HG03442 (cell line): Measurements from ENCODE around the gene FGF4.

Experiments used
- ATAC-seq: cut with Tn5 transposase; IDR thresholded peaks from one replicate; pipeline ENCODE4 v1.9.1; 2021; ENCODE audit warnings: mild to moderate bottlenecking, moderate library complexity; ENCODE audit not compliant: unreplicated experiment

The FGF4 gene, protein sequence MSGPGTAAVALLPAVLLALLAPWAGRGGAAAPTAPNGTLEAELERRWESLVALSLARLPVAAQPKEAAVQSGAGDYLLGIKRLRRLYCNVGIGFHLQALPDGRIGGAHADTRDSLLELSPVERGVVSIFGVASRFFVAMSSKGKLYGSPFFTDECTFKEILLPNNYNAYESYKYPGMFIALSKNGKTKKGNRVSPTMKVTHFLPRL

DNA sequence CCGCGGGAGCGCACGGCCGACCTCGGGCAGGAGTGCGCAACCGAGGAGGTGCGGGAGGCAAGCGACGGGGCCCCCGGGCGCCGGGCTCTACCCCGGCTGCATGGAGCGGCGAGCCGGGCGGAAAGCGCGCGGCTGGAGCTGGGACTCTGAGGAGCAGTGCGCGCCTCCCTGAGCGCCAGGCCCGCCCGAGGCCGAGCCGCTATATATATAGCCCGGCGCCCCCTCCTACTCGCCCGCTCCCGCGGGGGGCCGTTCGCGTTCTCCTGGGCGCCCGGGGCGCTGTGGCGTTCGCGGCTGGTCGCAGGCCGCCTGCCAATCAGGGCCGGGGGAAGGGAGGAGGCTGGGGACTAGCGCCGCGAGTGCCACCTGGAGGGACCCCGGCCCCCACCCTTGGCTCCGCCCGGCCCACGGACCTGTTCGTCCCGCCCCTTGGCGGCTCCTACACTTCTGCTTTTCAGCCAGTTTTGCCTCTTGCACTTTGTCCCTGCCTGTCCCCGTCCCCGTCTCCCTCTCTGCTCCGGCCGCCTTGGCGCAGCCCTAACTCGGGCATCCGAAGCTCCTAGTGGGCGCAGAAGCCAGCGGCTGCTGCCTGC is at the start of gene FGF4:
TSS of gene FGF4 (minus strand) at position 179 of the 593 bp plus-strand sequence. CDS start 257 bp downstream, outside the sequence.
- no peak for ATAC-seq

DNA sequence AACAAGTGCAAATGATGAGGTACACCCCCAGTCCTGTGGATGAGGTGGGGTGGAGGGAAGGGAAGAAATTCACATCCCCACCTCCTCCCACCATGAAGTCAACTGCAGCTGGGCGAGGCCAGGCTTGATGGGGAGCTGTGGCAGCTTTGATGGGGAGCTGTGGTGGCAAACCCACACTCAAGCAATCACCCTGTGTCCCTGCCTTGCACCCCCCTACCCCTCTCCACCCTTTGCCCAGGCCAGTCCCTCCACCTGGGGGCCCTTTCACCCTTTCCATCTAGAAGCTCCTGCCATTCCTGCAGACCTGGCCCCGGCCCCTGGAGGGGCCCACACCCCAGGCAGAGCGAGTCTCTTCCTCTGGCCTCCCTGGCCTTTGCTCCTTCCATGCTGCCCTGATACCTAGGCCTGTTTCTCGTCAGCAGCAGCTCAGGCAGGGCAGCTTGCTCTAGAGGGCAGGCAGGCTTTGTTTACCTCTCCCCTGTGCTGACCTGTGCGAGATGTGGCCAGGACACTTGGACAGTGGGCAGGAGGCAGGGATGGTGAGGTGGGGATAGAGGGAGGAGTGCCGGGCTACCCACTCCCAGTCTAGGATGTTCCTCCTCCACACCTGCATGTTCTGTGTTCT is 48.6 kb upstream of the FGF4 start:
- ATAC-seq: no peak

DNA sequence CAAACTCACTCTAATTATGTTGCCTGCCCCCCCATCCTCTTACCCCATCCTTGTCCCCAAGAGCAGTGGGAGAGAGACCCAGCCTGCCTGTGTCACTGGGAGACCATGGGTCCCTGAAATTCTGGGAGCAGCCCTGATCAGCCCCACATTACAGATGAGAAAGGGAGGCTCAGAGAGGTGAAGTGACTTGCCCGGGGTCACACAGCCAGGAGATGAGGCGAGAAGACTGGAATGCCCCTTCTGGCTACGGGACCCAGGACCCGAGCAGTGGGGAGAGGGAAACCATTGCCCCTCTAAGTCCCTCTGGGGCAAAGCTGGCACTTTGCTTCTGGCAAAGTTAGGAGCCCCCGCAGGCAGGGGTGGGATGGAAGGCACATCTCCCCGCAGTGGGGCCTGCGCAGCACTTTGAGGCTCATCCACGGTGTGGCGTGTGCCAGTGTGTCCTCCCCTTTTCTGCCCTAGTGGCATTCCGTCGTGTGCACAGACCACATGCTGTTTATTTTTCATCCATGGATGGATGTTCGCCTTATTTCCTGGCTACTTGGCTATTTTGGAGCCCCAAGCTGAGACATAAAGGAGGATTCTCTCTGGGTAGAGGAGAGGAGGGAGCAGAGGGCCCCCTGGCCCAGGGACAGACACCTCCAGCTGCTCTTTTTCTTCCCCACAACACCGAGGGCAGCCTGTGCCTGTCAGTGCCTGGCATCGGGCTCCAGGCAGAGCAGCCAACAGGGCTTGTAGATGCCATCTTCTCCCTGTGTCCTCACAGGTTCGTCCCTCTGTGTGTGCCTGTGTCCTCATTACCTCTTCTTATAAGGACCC is 47.7 kb upstream of the FGF4 start:
- ATAC-seq: no peak

DNA sequence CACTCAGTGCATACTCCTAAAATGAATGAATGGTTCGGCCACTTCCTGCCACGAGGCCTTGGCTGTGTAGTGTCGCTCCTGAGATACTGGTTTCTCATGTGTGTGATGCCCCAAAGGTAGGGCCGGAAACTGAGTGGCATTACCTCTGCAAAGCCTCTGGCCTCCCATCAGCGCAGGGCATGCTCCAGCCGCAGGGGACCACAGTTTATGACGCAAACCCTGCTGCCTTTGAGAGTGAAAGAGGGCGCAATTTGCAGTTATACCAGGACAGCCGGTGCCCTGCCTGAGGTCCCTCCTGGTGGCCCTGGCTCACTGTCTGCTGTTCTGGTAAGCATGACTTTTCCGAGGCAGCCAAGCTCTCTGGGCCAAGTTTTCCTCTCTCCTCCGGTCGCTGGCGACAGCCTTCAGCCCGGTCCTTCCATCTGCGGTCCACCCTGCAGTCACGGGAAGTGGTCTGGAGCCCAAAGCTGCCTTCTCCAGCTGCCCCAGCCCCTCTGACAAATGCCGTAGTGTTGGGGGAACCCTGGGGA is 46.4 kb upstream of the FGF4 start:
- ATAC-seq: no peak

DNA sequence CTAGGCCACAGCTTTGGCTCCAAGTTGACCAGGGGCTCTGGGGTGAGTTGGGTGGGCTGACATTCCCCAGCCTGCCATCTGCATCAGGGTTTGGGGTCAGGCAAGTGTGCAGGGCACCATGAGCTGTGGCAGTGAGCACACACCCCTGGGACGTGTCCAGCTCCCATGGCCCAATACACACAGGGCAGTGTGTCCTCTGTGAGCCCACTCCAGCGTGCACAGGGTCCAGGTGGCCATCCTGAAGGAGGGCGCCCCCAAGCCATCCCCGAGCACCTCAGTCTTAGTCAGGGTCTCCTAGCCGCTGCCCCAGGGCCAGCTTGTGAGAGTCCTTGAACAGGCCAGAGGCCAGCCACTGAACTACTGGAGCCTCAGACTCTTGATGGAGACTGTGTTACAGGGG is 45.3 kb upstream of the FGF4 start:
- ATAC-seq: no peak

DNA sequence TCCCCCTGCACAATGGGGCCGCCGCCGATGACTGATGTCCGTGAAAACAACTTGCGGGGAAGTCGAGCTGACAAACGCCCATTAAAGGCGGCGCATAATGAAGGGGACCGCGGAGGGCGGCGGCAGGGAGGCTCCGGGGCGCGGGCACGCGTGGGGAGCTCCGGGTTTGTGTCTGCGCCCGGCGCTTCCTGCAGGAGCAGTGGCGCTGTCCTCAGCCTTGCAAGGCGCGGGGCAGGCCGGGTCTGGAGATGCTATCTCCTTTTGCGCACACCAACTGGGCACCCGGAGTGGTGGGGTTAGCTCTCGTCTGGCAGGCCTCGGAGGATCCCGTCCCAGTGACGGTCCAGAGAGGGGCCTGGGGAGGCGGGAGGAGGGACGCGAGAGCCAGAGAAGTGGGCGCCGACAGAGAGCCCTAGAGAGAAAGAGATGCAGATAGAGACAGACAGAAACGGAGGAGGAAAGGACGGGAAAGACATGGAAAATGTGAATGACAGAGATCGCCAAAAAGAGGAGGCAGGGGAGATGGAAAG is 44.5 kb upstream of the FGF4 start:
- no peak for ATAC-seq

DNA sequence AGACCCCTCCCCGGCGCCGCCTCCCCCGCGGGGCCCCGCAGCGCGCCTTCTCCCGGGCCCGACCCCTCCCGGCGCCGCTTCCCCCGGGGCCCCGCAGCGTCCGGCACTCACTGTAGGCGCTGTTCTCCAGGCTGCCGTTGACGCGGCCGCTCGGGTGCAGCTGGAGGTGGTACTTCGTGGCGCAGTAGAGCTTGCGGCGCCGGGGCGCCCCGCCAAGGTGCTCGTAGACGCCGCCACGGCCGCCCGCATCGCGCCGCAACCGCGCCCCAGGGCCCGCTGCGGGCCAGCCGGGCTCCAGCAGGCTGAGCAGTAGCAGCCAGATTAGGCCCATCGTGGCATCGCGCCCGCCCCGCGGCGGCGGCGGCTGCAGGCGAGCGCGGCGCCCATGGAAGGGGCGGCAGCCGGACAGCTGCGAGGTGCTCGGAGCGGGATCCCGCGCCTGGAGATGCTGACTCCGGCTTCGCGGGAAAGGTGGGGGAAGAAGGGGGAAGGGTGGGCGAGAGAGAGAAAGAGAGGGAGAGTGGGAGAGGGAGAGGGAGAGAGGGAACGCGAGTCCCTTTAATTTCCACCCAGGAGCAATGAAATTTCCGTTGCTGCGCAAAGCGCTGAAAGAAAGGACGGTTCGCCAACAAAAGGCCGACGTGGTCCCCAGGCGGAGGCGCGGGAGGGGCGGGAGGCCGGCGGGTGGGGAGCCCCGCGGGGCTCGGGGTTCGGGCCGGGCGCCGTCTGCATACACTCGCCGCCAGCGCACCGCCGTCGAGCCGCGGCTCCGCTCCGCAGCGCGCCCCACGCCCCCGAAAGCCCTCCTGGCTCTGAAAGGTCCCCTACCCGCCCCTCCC is 43.7 kb upstream of the FGF4 start, which contains the start of gene FGF3:
TSS of gene FGF3 (minus strand) at position 814 of the 839 bp plus-strand sequence. CDS start at position 331, 483 bp downstream.
- no peak for ATAC-seq

DNA sequence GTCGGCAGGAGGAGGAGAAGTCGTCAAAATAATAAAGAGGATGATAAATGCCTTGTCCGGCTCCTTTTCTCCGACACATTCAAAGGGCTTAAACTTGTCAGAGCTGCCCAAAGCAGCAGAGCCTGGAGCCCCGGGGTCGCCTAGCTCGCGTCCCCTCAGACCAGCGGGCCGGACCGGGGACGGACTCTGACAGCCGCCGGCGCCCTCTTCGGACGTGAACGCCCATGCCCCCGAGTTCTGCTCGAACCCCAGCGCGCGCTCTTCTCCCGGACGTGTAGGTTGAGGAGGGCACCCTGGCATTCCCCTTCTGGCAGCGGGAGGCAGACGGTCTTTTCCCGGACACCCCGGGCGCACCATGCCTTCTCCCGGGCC is 43.1 kb upstream of the FGF4 start:
- no peak for ATAC-seq

DNA sequence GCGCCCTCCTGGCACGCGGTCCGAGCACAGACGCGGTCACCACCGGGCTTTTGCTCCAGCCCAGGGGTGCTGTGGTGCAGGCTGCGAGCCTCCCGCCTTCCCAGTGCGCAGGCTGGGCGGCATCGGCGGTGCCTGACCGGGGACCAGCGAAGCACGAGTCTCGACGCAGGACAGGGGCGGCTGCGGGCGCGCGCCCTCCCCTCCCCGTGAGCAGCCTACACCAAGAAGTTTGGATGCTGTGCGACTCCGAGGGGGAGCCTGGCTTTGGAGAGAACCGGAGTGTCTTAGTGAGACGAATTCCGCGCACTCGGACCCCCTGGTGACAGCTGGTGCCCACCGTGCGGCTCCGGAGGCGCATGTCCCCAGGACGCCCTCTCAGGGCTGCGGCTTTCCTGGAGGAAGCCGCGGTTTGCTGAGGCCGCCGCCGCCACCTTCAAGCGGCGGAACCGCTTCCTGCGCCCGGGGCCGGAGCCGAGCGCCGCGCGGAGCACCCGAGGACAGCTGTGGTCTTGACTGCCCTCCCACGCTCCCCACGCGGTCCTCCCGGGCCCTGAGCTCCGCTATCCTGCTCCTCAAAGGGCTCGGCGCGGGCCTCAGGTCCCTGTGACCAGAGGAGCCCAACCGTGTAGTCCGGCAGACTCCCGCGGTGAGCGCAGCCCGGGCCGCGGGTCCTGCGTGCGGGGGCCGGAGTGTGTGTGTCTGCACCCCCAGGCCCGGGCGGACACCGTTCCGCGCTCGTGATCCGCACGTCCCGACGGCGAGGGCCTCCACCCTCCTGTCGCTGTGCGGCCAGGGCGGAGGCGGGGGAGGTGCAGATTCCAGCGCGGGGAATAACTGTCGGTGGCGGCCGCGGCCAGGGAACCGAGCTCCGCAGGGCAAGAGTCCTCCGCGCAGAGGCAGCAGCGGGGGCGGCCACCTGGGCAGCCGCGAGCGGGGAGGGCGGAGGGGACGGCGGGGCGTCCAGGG is 42.4 kb upstream of the FGF4 start:
- no peak for ATAC-seq

DNA sequence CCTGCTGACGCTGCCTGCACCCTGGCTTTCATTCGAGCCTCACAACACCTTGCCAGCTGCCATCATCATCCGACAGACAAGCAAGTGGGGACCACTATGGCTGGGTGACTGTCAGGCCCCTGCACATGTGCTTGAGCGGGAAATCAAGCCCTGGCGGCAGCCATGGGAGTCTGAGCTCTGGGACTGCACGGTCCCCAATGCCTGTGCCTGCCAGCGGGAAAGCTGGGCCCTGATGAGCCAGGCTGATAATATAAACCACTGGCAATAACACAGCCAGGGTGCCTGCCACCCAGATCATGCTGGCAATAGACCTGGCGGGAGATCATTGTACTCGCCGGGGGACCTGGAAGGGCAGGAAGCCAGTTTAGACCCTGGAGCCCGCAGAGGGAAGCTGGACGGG is 41.5 kb upstream of the FGF4 start:
- no peak for ATAC-seq

DNA sequence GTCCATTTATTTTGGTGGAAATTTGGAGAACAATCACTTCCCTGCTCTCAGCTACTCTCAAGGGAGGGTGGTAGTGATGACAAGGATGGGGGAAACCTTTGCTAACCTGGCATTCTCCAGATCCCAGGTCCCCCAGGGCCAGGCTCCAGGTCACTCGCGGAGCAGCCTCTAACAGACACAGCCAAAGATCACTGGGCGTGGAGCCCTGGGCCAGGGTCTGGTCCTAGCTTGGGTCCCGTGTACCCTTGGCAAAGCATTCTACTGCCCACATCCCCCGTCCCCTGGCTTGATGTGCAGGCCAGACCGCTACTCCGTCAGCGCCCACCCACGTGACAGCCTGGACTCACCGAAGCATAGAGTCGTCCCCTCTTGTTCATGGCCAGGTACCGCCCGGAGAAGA is 40.8 kb upstream of the FGF4 start:
- no peak for ATAC-seq

DNA sequence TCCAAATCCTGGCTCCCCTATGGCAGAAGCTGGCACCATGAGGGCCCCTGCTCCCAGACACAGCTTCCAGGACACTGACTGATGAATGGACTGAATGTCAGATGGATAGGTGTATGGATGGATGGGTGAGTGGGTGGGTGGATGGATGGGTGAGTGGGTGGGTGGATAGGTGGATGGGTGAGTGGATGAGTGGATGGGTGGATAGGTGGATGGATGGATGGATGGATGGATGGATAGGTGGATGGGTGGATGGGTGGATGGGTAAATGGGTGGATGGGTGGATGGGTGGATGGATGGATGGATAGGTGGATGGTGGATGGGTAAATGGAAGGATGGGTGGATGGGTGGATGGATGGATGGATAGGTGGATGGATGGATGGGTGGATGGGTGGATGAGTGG is 39.8 kb upstream of the FGF4 start:
- ATAC-seq: no peak

DNA sequence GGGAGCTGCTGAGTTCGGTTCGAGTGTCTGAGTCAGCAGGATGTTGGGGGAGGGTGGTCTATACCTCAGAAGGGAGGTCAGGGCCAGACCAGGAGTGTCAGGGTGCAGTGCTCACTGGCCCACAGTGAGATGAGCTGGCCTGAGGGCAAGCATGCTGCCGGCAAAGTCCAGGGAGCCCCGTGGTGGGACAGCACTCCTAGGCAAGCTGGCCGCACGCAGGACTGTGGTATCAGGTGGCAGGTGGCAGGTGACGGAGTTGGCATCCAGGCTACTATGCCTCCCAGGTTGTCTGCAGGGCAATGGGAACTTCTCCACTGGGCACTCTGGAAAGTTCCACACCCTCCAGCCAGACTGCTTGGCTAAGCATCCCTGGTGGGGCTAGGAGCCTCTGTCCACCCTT is 39.3 kb upstream of the FGF4 start:
- no peak for ATAC-seq

DNA sequence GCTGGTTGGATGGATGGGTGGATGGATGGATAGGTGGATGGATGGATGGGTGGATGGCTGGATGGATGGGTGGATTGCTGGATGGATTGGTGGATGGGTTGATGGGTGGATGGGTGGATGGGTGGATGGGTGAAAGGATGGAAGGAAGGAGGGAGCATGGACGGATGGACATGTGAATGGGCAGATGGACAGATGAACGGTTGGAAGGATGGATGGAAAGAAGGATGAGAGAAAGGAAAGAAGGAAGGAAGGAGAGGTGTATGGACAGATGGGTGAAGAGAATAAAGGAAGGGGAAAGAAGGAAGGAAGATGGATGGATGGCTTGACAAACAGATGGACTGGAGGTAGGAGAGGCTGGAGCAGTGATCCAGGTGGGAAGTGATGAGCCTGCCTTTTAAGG is 38.7 kb upstream of the FGF4 start:
- no peak for ATAC-seq

DNA sequence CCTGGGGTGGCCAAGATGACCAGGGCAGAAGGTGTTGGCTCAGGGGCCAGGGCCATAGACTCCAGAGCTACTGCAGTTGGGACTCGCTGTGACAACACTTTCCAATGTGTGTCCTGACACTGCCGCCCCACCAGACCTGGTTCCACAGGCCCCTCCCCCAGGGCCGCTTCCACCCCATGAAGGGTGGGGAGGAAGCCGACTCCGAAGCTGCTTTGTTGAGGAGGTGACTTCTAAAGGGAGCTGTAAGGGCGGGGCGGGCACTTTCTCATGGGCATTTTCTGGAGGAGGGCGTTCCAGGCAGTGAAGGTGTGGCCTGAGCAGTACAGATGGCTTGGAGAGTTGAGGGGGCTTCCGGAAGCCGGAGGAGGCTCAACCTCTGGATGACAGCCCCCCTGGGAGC is 37.8 kb upstream of the FGF4 start:
- no peak for ATAC-seq

DNA sequence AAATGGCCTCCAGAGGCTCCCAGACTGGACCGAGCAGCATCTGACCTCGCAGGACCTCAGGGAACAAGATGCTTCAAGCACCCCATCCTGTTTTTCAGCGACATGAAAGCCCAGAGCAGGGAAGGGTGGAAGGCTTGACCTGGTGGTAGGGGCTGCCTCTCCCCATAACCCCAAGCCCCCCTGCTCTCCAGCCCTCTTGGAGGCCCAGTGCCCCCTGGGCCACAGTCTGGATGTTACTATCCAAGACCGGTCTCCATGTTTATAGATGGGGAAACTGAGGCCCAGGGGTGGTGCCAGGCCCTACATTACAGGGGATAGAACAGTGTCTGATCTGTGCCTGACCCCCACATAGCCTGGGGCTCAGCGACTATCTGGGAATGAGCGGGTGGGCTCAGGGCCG is 37.1 kb upstream of the FGF4 start:
- ATAC-seq: no peak

DNA sequence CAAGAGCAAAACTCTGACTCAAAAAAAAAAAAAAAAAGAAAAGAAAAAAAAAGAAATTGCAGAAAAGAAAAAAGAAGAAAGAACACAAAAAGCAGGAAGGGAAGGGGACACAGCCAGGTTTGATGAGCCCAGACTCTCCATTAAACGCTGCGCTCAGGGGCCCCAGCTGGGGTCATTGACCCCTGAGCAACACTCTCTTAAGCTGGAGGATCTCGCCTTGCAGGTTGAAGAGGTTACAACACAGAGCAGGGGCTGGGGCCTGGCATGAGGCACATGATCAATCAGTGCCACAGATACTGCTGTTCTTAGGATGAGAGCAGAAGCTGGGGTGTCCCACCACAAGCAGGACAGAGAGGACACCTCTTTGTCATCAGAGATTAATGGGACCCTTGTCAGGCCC is 36.3 kb upstream of the FGF4 start:
- ATAC-seq: no peak

DNA sequence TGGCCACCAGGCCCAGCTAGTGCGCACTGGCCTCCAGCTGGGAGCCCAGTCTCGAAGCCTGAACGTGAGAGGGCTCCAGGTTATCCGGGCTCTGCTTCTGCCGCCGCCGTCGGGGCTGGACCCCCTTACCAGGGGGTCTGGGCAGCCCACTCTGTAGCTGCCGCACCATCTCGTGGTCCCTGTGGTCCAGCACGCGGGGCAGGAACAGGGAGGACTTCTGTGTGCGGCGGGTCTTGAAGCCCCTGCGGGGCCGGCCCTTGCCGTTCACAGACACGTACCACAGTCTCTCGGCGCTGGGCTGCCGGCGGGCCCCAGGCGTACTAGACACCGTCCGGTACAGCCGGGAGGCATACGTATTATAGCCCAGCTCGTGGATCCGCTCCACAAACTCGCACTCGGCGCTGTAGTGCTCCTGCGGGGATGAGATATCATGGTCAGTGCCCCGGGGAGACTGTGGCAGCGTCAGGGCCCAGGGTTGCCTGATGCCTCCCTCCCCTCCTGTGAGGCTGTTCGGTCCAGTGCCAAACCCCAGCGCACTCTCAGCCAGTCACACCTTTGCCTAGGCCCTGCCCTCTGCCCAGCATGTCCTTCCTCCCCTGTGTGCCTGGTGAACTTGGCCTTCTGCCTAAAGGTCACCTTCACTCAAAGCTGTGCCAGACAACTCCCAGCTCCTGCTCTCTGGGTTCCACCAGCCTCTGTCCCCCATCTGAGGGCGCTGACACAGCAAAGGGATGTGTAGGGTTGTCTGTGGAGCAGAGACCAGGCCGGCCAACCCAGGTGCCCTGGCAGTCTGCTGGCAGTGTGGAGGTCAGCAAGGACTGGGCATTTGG is 35.4 kb upstream of the FGF4 start:
- ATAC-seq: no peak
